PFSK-1 (cell line): ENCODE results near the gene HOXA13.

Experiments used
- FOXP2 ChIP-seq: optimal IDR thresholded peaks from 2 replicates; pipeline ENCODE3; 2011; ENCODE audit warnings: borderline replicate concordance, control low read depth, inconsistent platforms; ENCODE audit not compliant: insufficient read depth; ENCODE audit errors: extremely low read length, extremely low read depth
- POLR2AphosphoS5 ChIP-seq: IDR thresholded peaks from 2 replicates; pipeline ENCODE4 v1.6.1; 2012; ENCODE audit warnings: low read depth, mild to moderate bottlenecking, control low read depth, low read length, moderate library complexity
- REST ChIP-seq, 2 experiments: IDR thresholded peaks; 2 replicates each; pipeline versions ENCODE4 v1.6.1 to v1.8.0; 2011 to 2012; ENCODE audit warnings: low read depth in 2 of 2, low read length in 2 of 2, control low read depth in 1 of 2, inconsistent platforms in 1 of 2, mild to moderate bottlenecking in 1 of 2, moderate library complexity in 1 of 2; ENCODE audit not compliant: insufficient read depth in 1 of 2
- SIN3A ChIP-seq: IDR thresholded peaks from 2 replicates; pipeline ENCODE4 v1.6.1; 2012; ENCODE audit warnings: mild to moderate bottlenecking, low read length, moderate library complexity, borderline replicate concordance; ENCODE audit not compliant: insufficient read depth

DNA sequence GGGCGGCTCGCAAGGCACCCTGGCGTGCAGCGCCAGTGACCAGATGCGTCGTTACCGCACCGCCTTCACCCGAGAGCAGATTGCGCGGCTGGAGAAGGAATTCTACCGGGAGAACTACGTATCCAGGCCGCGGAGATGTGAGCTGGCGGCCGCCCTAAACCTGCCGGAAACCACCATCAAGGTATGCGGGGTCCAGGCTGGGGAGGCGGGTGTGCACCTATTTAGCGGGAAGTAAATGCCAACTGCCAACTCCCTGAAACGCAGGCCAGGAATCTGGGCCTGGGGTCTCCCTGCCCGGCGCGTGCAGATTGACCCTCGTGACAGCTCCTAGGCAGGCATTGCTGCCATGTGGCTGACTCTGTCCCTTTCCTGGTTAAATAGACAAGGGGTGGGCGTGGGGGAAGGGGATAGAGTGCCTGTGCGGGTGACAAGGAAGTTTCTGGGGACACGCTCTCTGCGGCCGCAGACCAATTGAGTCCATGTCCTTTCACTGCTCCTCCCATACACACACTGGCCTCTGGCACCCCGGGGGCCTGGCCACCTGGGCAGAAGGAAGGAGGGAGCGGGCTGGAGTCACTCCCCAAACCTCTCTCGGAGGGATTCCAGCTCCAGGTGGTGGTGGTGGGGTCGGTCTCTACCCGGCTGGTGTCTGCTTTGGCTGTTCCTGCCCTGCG, 45.4 kb upstream of the HOXA13 start:
- no peak for TF ChIP-seq POLR2AphosphoS5
- no peak for TF ChIP-seq SIN3A
- TF ChIP-seq REST (IDR thresholded peaks at IDR 0.05; ENCODE audit: insufficient read depth in 1 of 2, low read depth in 2 of 2, low read length in 2 of 2) = no peak
- TF ChIP-seq FOXP2 = no peak
